MM.1S (cell line): Measurements from ENCODE around the gene NRTN.

Source experiments
- CTCF ChIP-seq: fragments of 300-600 bp; sonication (generic); IDR thresholded peaks from 2 replicates; pipeline ENCODE4 v1.5.1; 2016; ENCODE audit warnings: antibody characterized with exemption, low read length, mixed read lengths
- EZH2 ChIP-seq: fragments of 300-600 bp; sonication (generic); optimal IDR thresholded peaks from 2 replicates; pipeline ENCODE3; 2017; ENCODE audit warnings: low read depth, mild to moderate bottlenecking, antibody characterized with exemption, low read length, mixed read lengths
- EZH2phosphoT487 ChIP-seq: fragments of 300-600 bp; sonication (generic); IDR thresholded peaks from 2 replicates; pipeline ENCODE4 v1.6.1; 2018; ENCODE audit warnings: antibody characterized with exemption, low read length

- TF ChIP-seq EZH2 = no peak
- TF ChIP-seq CTCF = no peak
- TF ChIP-seq EZH2phosphoT487 = no peak
Measured at GRCh38 chr19:5809469-5809868, 4.6 kb downstream of the NRTN start.
